HG02798 (cell line): ENCODE data around the gene IL4I1.

Source experiments
- ATAC-seq: cut with Tn5 transposase; IDR thresholded peaks from one replicate; pipeline ENCODE4 v1.9.1; 2021; ENCODE audit warnings: mild to moderate bottlenecking; ENCODE audit not compliant: unreplicated experiment, poor library complexity

The IL4I1 gene

GRCh38 chr19:49880162-49880869 lies 16.4 kb downstream of the IL4I1 start:
- ATAC-seq, result no peak

GRCh38 chr19:49879243-49879963 lies 17.3 kb downstream of the IL4I1 start:
- no peak for ATAC-seq

DNA sequence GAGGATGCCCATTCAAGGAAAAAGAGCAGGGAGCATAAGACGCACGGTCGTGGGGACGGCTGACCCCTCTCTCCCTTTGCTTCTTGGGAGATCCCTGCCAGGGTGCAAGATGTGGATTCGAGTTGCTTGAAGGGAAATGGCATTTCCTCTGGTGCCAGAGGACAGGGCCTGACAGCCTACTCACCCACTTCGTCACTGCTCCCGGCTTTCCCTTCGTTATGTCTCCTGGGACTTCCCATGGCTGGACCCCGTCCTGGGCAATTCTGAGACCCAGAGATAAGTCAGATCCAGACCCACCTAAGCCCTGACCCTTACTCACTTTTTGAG lies 18.0 kb downstream of the IL4I1 start:
- no peak for ATAC-seq

DNA sequence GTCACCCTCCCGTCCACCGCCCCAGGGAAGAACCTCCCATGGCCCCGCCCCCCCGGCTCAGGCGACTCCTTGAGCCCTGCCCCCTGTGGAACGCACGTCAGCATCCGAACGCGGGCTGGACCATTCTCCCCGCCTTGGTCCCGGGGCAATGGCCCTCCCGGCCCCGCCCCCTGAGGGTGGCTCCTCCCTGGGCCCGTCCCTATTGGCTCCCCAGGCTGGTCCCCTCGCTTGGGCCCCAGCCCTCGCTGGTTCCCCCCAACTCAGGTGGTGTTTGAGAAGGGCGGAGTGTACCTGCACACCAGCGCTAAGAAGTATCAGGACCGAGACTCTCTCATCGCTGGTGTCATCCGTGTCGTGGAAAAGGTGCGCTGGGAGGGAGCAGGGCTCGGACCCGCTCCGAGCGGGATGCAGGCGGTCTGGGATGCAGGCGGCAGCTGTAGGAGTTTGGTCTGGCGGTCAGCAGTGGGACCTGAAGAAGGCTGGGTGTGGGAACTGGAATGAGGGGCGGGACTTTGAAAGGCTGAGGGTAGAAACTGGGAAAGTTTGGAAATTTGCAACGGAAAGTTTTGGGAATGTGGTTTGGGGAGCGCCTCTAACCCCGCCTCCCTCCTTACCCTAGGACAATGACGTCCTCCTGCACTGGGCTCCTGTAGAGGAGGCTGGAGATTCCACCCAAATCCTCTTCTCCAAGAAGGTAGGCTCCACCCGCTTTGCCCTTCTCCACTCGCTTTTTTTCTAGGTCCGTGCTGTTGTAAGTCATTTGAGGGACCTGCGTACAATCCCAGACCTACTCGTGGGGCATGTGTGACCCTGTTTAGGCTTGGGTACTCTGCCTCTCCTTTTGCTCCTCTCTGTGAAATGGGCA lies 18.6 kb downstream of the IL4I1 start:
- peak; percentile 61 for ATAC-seq

GRCh38 chr19:49877020-49877878 lies 19.4 kb downstream of the IL4I1 start, which contains the start of the genes AKT1S1 and TBC1D17:
AKT1S1 (minus strand) TSS chr19:49877355; CDS start chr19:49873295, 4,060 bp downstream.
TBC1D17 (plus strand) TSS chr19:49877702; CDS start chr19:49877724, 22 bp downstream.
- ATAC-seq, result peak; percentile 68

DNA sequence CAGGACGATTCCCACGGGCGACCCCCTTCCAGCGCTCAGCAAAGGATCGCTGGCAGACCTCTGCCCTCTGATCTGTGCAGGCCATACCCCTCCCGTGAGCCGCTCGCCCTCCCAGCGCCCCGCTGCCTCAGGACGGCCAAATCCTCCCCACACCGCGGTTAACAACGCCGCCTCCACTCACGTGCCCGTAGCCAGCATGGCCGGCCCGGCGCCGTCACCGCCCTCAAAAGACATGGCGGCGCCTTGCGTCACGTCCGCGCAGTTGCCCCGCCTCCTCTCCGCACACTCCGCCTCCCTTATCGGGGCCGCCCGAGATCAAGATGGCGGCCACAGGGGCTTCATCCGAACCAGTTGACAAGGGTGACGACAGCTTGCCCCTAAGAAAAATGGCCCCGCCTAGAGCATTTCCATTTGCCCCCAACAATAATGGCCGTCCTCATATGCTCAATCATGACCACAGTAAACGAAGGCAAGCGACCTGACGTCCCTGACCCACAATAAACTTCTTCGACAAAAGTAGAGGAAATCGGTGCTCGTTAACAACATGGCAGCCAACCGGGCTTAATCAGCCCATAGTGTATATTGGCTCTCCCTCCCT lies 20.2 kb downstream of the IL4I1 start:
- ATAC-seq, result peak; percentile 53

GRCh38 chr19:49875857-49876421 lies 20.7 kb downstream of the IL4I1 start:
- no peak for ATAC-seq

GRCh38 chr19:49875177-49875576 lies 21.5 kb downstream of the IL4I1 start:
- no peak for ATAC-seq

GRCh38 chr19:49874503-49875157 lies 22.1 kb downstream of the IL4I1 start:
- ATAC-seq, result no peak

DNA sequence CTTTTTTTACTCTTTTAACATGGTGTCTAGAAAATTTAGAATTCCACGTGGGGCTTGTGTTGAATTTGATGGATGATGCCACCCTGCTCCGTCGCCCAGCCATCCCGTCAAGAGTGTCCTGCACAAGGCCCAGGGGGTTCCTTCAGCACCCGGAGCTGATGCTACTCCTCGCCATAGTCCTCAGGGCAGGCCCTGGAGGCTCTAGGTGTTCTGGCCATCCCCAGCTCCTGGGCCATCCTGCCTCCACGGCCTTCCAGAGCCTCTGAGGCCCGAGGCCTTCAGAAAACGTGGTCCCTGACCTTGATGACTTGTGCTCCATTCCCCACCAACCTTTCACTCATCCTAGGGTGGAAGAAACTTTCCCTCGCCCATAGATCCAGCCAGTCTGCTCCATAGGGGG lies 22.9 kb downstream of the IL4I1 start:
- no peak for ATAC-seq

GRCh38 chr19:49873129-49873521 lies 23.6 kb downstream of the IL4I1 start:
- ATAC-seq, result no peak

DNA sequence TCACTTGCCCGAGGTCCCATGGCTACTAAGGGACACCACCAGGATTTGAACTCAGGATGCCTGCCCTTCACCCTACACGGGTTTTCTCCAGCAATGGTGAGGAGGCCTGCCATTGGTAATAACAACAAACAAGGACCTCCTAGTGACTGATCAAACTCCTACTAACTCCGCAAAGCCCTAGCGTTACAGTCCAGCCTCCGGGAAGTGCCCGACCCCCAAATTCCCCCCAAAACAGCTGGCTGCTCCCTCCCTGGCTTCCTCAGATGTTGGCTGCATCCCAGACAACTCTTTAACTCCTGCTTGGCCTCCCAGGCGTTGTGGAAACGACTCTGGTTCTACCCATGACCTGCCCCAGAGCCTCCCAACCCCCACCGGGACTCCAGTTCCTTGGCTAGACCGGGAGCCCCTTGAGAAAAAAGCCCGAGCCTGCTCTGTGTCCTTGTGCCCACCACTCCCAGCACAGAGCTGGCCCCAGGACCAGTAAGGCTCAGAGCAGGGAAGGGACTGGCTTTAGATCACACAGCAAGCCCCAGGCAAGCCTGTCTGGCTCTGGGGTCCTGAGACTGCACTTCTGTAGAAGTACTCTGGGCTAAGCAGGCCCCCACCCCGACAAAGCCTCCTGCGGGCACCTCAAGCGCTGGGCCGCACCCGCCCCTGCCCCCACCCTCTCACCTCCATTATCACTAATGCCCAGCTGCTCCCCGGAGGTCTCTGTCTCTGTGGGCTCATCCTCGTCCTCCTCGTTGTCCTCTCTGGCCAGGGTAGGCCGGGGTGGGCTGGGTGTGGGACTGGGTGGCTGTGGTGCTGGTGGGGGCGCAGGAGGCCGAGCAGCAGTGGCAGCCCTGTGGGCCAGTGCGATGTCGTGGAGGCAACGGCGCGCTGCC lies 24.2 kb downstream of the IL4I1 start:
- ATAC-seq, result no peak

DNA sequence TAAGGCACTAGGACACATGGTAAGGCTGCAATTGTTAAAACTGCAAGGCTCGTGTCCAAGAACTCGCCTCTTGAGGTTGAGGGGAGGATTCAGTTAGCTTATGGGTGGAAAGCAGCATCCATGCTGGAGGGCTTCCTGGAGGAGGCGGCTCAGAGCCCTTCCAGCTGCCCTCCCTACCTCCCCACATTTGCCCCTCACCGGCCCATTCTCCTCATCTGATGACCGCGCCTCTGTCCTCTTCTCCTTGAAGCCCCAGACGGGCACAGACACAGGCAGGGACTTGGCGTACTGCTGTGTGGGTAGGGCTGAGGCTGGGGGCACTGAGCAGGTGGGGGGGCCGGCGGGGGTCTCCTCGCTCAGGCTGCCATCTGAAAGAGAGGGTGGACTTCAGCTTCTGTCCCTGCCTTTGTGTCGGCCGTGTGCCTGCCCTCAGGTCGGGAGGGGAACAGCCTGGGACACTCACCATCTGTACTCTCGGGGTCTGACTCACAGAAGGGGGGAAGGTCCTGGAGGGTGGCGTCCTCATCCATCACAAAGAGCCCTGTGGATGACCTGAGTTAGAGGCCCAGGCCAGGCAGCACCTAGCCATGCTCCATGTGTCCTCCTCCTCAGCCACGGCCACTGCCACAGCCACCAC lies 25.2 kb downstream of the IL4I1 start:
- ATAC-seq, result no peak

- ATAC-seq, result no peak
Observed at GRCh38 chr19:49870309-49870901, 26.3 kb downstream of the IL4I1 start.

DNA sequence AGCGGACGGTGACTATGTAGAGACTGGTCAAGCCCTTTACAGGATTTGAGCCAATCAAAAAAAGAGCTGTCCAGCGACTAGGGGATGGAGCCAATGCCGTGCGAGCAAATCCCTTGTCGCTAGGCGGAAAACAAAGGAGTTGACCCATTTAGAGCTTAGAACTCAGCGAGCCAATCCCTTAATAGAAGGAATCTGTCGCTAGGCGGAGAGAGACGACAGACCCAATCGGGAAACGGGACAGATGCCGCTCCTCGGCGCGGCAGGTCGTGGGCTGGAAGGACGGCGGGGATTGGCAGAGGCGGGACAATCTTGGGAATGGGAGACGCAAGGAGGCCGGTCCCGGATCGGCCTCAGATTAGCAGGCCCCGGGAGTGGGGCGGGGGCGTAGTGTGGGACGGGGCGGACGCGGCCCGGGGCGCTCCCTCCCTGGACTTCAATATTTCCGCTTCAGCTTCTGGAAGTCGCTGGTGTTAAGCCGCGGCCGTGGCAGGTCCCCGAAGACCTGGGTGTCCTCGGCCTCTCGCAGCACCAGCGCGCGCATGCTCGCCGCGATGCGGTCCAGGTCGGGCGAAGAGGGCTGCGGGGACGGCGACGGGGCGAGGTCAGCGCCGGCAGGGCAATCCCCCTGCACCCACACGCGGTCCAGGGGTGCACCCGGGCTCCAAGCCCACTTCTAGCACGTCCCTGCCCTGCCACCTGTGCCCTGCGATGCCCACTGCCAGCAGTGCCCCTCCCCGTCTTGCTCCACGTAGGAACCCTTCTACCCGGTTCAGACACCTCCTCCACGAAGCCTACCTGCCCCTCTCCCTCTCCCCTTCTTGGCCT lies 27.0 kb downstream of the IL4I1 start:
- ATAC-seq, result peak; percentile 73

DNA sequence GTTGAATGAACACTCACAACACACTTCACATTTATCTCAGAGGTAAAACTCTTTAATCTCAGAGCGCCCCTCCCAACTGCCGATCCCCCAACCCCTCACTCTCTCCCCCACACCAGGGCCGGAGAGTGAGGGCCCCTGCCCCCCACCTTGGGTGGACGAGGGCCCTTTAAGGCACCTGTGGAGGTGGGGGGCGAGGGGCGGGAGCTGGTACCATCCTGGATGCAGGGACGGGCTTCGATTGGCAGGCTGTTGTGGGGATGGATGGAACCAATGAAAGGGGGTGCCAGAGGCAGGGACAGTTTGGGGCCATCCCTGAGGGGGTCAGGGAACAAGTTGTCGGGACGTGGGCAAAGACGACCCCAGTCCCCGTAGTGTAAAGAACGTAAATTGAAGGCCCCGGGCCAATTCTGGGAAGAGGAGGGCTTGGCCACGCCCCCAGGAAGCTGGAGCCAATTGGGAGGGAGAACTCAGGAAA lies 27.6 kb downstream of the IL4I1 start:
- peak; percentile 9 for ATAC-seq
